Adipocyte (in vitro differentiated cells): Measurements from ENCODE around the gene OSGIN1.

Experiments
- DNase-seq: peaks from one replicate; pipeline ENCODE4 v3.0.0-alpha.2; 2015; ENCODE audit warnings: low read depth
- H3K27me3 ChIP-seq: replicated peaks from 2 replicates; pipeline ENCODE4 v1.7.0; 2013; ENCODE audit warnings: mild to moderate bottlenecking, low read length, moderate library complexity; ENCODE audit not compliant: control insufficient read depth, insufficient read depth
- H3K36me3 ChIP-seq: 2 replicates; pipeline ENCODE4 v1.7.0; 2013; ENCODE audit warnings: low read length, mild to moderate bottlenecking, moderate library complexity; ENCODE audit not compliant: control insufficient read depth, insufficient read depth, severe bottlenecking
- H3K4me1 ChIP-seq: 2 replicates; pipeline ENCODE4 v1.7.0; 2013; ENCODE audit warnings: mild to moderate bottlenecking, low read length, moderate library complexity; ENCODE audit not compliant: control insufficient read depth, insufficient read depth
- H3K4me3 ChIP-seq: 2 replicates; pipeline ENCODE4 v1.7.0; 2013; ENCODE audit warnings: mild to moderate bottlenecking, low read length, moderate library complexity
- H3K9ac ChIP-seq: 2 replicates; pipeline ENCODE4 v1.7.0; 2013; ENCODE audit warnings: mild to moderate bottlenecking, low read length, moderate library complexity
- H3K9me3 ChIP-seq: 2 replicates; pipeline ENCODE4 v1.7.0; 2013; ENCODE audit warnings: mild to moderate bottlenecking, low read length, moderate library complexity; ENCODE audit not compliant: control insufficient read depth

The OSGIN1 gene

GRCh38 chr16:83971165-83972130 lies 18.4 kb downstream of the OSGIN1 start:
- Histone ChIP-seq H3K4me1 (no peaks in the 10 kb centered on the region), H3K27me3 (no peaks in the 10 kb centered on the region), H3K36me3 (no peaks in the 10 kb centered on the region), H3K9me3 (no peaks in the 10 kb centered on the region), H3K9ac (no peak overlapping the region), H3K4me3 (no peak overlapping the region)
- no peak for DNase-seq

GRCh38 chr16:83972256-83973008 lies 19.4 kb downstream of the OSGIN1 start:
- Histone ChIP-seq H3K4me3 (no peak overlapping the region), H3K27me3 (peaks cover 6% of the 10 kb centered on the region), H3K36me3 (no peaks in the 10 kb centered on the region), H3K9ac (no peak overlapping the region), H3K9me3 (peaks cover 2% of the 10 kb centered on the region), H3K4me1 (no peaks in the 10 kb centered on the region)
- DNase-seq: no peak

- Histone ChIP-seq H3K36me3 (no peaks in the 10 kb centered on the region), H3K27me3 (peaks cover 9% of the 10 kb centered on the region), H3K4me3 (no peak overlapping the region), H3K9me3 (peaks cover 8% of the 10 kb centered on the region), H3K9ac (no peak overlapping the region), H3K4me1 (no peaks in the 10 kb centered on the region)
- no peak for DNase-seq
These were observed 20.0 kb downstream of the OSGIN1 start for GRCh38 chr16:83973077-83973476.

- H3K9ac ChIP-seq: no peak overlapping the region
- H3K4me1 ChIP-seq: no peaks in the 10 kb centered on the region
- H3K36me3 ChIP-seq: no peaks in the 10 kb centered on the region
- DNase-seq: no peak
- no peak overlapping the region for H3K4me3 ChIP-seq
- peaks cover 15% of the 10 kb centered on the region for H3K9me3 ChIP-seq
- H3K27me3 ChIP-seq: peaks cover 12% of the 10 kb centered on the region
These were observed 20.7 kb downstream of the OSGIN1 start for GRCh38 chr16:83973581-83974385.

GRCh38 chr16:83974475-83974874 lies 21.4 kb downstream of the OSGIN1 start:
- no peak overlapping the region for H3K9ac ChIP-seq
- H3K9me3 ChIP-seq: peaks cover 20% of the 10 kb centered on the region
- DNase-seq: no peak
- H3K4me1 ChIP-seq: no peaks in the 10 kb centered on the region
- H3K27me3 ChIP-seq: peaks cover 12% of the 10 kb centered on the region
- H3K4me3 ChIP-seq: no peak overlapping the region
- no peaks in the 10 kb centered on the region for H3K36me3 ChIP-seq

- peaks cover 20% of the 10 kb centered on the region for H3K9me3 ChIP-seq
- H3K36me3 ChIP-seq: no peaks in the 10 kb centered on the region
- no peak overlapping the region for H3K4me3 ChIP-seq
- no peaks in the 10 kb centered on the region for H3K4me1 ChIP-seq
- peaks cover 12% of the 10 kb centered on the region for H3K27me3 ChIP-seq
- H3K9ac ChIP-seq: no peak overlapping the region
- no peak for DNase-seq
These were observed 22.7 kb downstream of the OSGIN1 start for GRCh38 chr16:83975590-83976260.

GRCh38 chr16:83977056-83977815 lies 24.2 kb downstream of the OSGIN1 start:
- Histone ChIP-seq H3K36me3 (no peaks in the 10 kb centered on the region), H3K4me1 (no peaks in the 10 kb centered on the region), H3K9me3 (peaks cover 22% of the 10 kb centered on the region), H3K9ac (no peak overlapping the region), H3K4me3 (no peak overlapping the region), H3K27me3 (peaks cover 12% of the 10 kb centered on the region)
- no peak for DNase-seq

- Histone ChIP-seq H3K27me3 (peaks cover 12% of the 10 kb centered on the region), H3K9me3 (peaks cover 25% of the 10 kb centered on the region), H3K4me1 (no peaks in the 10 kb centered on the region), H3K9ac (no peak overlapping the region), H3K4me3 (no peak overlapping the region), H3K36me3 (no peaks in the 10 kb centered on the region)
- DNase-seq: no peak
These were observed 25.4 kb downstream of the OSGIN1 start for GRCh38 chr16:83978401-83978904.

- no peaks in the 10 kb centered on the region for H3K4me1 ChIP-seq
- H3K36me3 ChIP-seq: no peaks in the 10 kb centered on the region
- H3K9me3 ChIP-seq: peaks cover 25% of the 10 kb centered on the region
- no peak for DNase-seq
- no peak overlapping the region for H3K4me3 ChIP-seq
- peaks cover 12% of the 10 kb centered on the region for H3K27me3 ChIP-seq
- no peak overlapping the region for H3K9ac ChIP-seq
These were observed 26.4 kb downstream of the OSGIN1 start for GRCh38 chr16:83979441-83979840.

- Histone ChIP-seq H3K9me3 (peaks cover 25% of the 10 kb centered on the region), H3K9ac (no peak overlapping the region), H3K4me1 (no peaks in the 10 kb centered on the region), H3K27me3 (peaks cover 12% of the 10 kb centered on the region), H3K36me3 (no peaks in the 10 kb centered on the region), H3K4me3 (no peak overlapping the region)
- no peak for DNase-seq
These were observed 27.8 kb downstream of the OSGIN1 start for GRCh38 chr16:83980794-83981193.
